SK-N-SH treated with all-trans-retinoic acid at 6 μM for 48 hours (cell line): ENCODE results near the gene NDUFV3.
"Not testable (repeated sequence)": the region's sequence is repeated elsewhere in the genome, so short reads cannot be mapped to it uniquely, and the experiment has no call there.

Experiments
- ATAC-seq: fragments of 200-7000 bp; cut with Tn5 transposase; 3 replicates; pipeline ENCODE4 v1.9.1; 2020; ENCODE audit warnings: mild to moderate bottlenecking, moderate library complexity
- BACH2 ChIP-seq: fragments of 250-450 bp; sonication (Bioruptor Pico); IDR thresholded peaks from 2 replicates; pipeline ENCODE4 v1.9.0; 2021; ENCODE audit warnings: mild to moderate bottlenecking, borderline replicate concordance
- CREB5 ChIP-seq: fragments of 250-450 bp; sonication (Bioruptor Pico); IDR thresholded peaks from 2 replicates; pipeline ENCODE4 v1.5.1; 2020; ENCODE audit warnings: low read depth, mild to moderate bottlenecking, moderate library complexity
- CSDC2 ChIP-seq: fragments of 250-450 bp; sonication (Bioruptor Pico); IDR thresholded peaks from 2 replicates; pipeline ENCODE4 v1.5.0; 2020; ENCODE audit warnings: mild to moderate bottlenecking, moderate library complexity
- CSRNP3 ChIP-seq: fragments of 250-450 bp; sonication (Bioruptor Pico); IDR thresholded peaks from 2 replicates; pipeline ENCODE4 v1.5.1; 2021; ENCODE audit warnings: mild to moderate bottlenecking, moderate library complexity
- GLIS3 ChIP-seq: fragments of 250-450 bp; sonication (Bioruptor Pico); IDR thresholded peaks from 2 replicates; pipeline ENCODE4 v1.5.0; 2020; ENCODE audit warnings: mild to moderate bottlenecking, moderate library complexity
- OSR1 ChIP-seq: fragments of 250-450 bp; sonication (Bioruptor Pico); IDR thresholded peaks from 2 replicates; pipeline ENCODE4 v1.8.0; 2022; ENCODE audit warnings: moderate library complexity, mild to moderate bottlenecking, inconsistent platforms
- PATZ1 ChIP-seq: fragments of 250-450 bp; sonication (Bioruptor Pico); IDR thresholded peaks from 2 replicates; pipeline ENCODE4 v1.8.0; 2020; ENCODE audit warnings: mild to moderate bottlenecking, moderate library complexity, borderline replicate concordance
- POU6F1 ChIP-seq: fragments of 250-450 bp; sonication (Bioruptor Pico); IDR thresholded peaks from 2 replicates; pipeline ENCODE4 v1.8.0; 2021; ENCODE audit warnings: low read depth, mild to moderate bottlenecking, moderate library complexity, borderline replicate concordance
- PPARA ChIP-seq: fragments of 250-450 bp; sonication (Bioruptor Pico); IDR thresholded peaks from 2 replicates; pipeline ENCODE4 v1.5.0; 2020; ENCODE audit warnings: mild to moderate bottlenecking, borderline replicate concordance
- RARB ChIP-seq: fragments of 250-450 bp; sonication (Bioruptor Pico); IDR thresholded peaks from 2 replicates; pipeline ENCODE4 v1.8.0; 2021; ENCODE audit warnings: mild to moderate bottlenecking, moderate library complexity
- SNAI2 ChIP-seq: fragments of 250-450 bp; sonication (Bioruptor Pico); IDR thresholded peaks from 2 replicates; pipeline ENCODE4 v1.5.0; 2020; ENCODE audit warnings: mild to moderate bottlenecking, moderate library complexity
- TCF4 ChIP-seq: fragments of 250-450 bp; sonication (Bioruptor Pico); IDR thresholded peaks from 2 replicates; pipeline ENCODE4 v1.8.0; 2021; ENCODE audit warnings: mild to moderate bottlenecking, moderate library complexity, borderline replicate concordance
- TOX ChIP-seq: fragments of 250-450 bp; sonication (Bioruptor Pico); IDR thresholded peaks from 2 replicates; pipeline ENCODE4 v1.8.0; 2021; ENCODE audit warnings: mild to moderate bottlenecking, moderate library complexity, borderline replicate concordance
- TSHZ2 ChIP-seq: fragments of 250-450 bp; sonication (Bioruptor Pico); IDR thresholded peaks from 2 replicates; pipeline ENCODE4 v1.5.0; 2020; ENCODE audit warnings: mild to moderate bottlenecking, moderate library complexity
- ZFP3 ChIP-seq: fragments of 250-450 bp; sonication (Bioruptor Pico); IDR thresholded peaks from 2 replicates; pipeline ENCODE4 v1.5.0; 2020; ENCODE audit warnings: mild to moderate bottlenecking, moderate library complexity
- ZFP30 ChIP-seq: fragments of 450-650 bp; formaldehyde crosslinking; IDR thresholded peaks from 2 replicates; pipeline ENCODE4 v1.5.0; 2022; ENCODE audit warnings: mild to moderate bottlenecking, moderate library complexity
- ZNF565 ChIP-seq: fragments of 450-650 bp; formaldehyde crosslinking; conservative IDR thresholded peaks from 2 replicates; pipeline ENCODE4 v1.5.0; 2020; ENCODE audit warnings: low read depth, mild to moderate bottlenecking, moderate library complexity
- ZNF70 ChIP-seq: fragments of 450-650 bp; formaldehyde crosslinking; IDR thresholded peaks from 2 replicates; pipeline ENCODE4 v1.5.0; 2020; ENCODE audit warnings: mild to moderate bottlenecking, moderate library complexity

Gene NDUFV3

GRCh38 chr21:42942244-42942643 is 49.1 kb downstream of the NDUFV3 start:
- no peak for ATAC-seq
- TF ChIP-seq POU6F1 (CRISPR knock-in tag) (no peak), ZFP30 (CRISPR knock-in tag) (no peak), TCF4 (CRISPR knock-in tag) (no peak), CSRNP3 (CRISPR knock-in tag) (no peak), ZFP3 (no peak), CREB5 (CRISPR knock-in tag) (no peak), CSDC2 (CRISPR knock-in tag) (no peak), TSHZ2 (CRISPR knock-in tag) (no peak), ZNF70 (CRISPR knock-in tag) (no peak), TOX (no peak), OSR1 (CRISPR knock-in tag) (no peak), GLIS3 (no peak), PPARA (no peak), ZNF565 (no peak), SNAI2 (no peak), BACH2 (no peak), RARB (CRISPR knock-in tag) (no peak), PATZ1 (CRISPR knock-in tag) (no peak)

- not testable (repeated sequence) for ATAC-seq
Observed at GRCh38 chr21:42949094-42949755, 56.1 kb downstream of the NDUFV3 start.

GRCh38 chr21:42951193-42951592 is 58.1 kb downstream of the NDUFV3 start:
- not testable (repeated sequence) for ATAC-seq

GRCh38 chr21:42956824-42957630 is 63.9 kb downstream of the NDUFV3 start:
- ATAC-seq, result no peak
- TF ChIP-seq ZFP30 (CRISPR knock-in tag) (no peak), OSR1 (CRISPR knock-in tag) (no peak)

- not testable (repeated sequence) for ATAC-seq
Observed at GRCh38 chr21:42958122-42958521, 65.0 kb downstream of the NDUFV3 start.
